GM12878 (cell line): ENCODE results near the gene ACADVL.

Experiments
- ATF2 ChIP-seq: IDR thresholded peaks from 2 replicates; pipeline ENCODE4 v1.6.1; 2012; ENCODE audit warnings: low read length, inconsistent platforms
- CREM ChIP-seq: IDR thresholded peaks from 2 replicates; pipeline ENCODE4 v1.6.1; 2014; ENCODE audit warnings: antibody characterized with exemption, low read depth
- CTCF ChIP-seq, 3 experiments: IDR thresholded peaks in 2 of 3; conservative IDR thresholded peaks in 1 of 3; 2 replicates each; pipeline ENCODE4 v1.5.1; 2011; ENCODE audit warnings: low read depth in 3 of 3, low read length in 3 of 3, mild to moderate bottlenecking in 3 of 3, control low read depth in 2 of 3, moderate library complexity in 2 of 3, inconsistent platforms in 1 of 3, mixed read lengths in 1 of 3; ENCODE audit not compliant: control insufficient read depth in 2 of 3, insufficient read depth in 1 of 3; ENCODE audit errors: extremely low read depth in 1 of 3
- EP300 ChIP-seq, 2 experiments: fragments of 150-350 bp in 1 of 2; IDR thresholded peaks; 2 replicates each; pipeline ENCODE4 v1.6.1; 2011 to 2012; ENCODE audit warnings: low read depth in 2 of 2, low read length in 2 of 2, borderline replicate concordance in 1 of 2, improper control_type of control experiment in 1 of 2, inconsistent platforms in 1 of 2; ENCODE audit not compliant: control insufficient read depth in 1 of 2
- EZH2 ChIP-seq: IDR thresholded peaks from 2 replicates; pipeline ENCODE4 v1.6.1; 2012; ENCODE audit warnings: low read depth, mild to moderate bottlenecking, control low read depth, inconsistent platforms, low read length, borderline replicate concordance; ENCODE audit not compliant: control insufficient read depth
- HDAC2 ChIP-seq: fragments of 200-600 bp; sonication (generic); IDR thresholded peaks from 2 replicates; pipeline ENCODE4 v1.6.1; 2017
- RFX5 ChIP-seq: IDR thresholded peaks from 2 replicates; pipeline ENCODE4 v1.6.1; 2011; ENCODE audit warnings: low read depth, low read length, improper control_type of control experiment
- SP1 ChIP-seq: IDR thresholded peaks from one replicate; pipeline ENCODE4 v1.6.1; 2011; ENCODE audit warnings: low read depth, low read length
- ZBTB11 ChIP-seq: fragments of 450-650 bp; formaldehyde crosslinking; IDR thresholded peaks from 2 replicates; pipeline ENCODE4 v1.5.0; 2022; ENCODE audit warnings: mild to moderate bottlenecking, missing genetic modification characterization
- ZZZ3 ChIP-seq: IDR thresholded peaks from 2 replicates; pipeline ENCODE4 v1.6.1; 2011; ENCODE audit warnings: low read depth; ENCODE audit not compliant: control insufficient read depth, insufficient read length

- TF ChIP-seq RFX5 = no peak
- TF ChIP-seq CREM = no peak
- no peak for TF ChIP-seq HDAC2
- TF ChIP-seq EZH2 = no peak
- no peak for TF ChIP-seq CTCF (IDR thresholded peaks at IDR 0.05 in 2 of 3, conservative IDR thresholded peaks at IDR 0.05 in 1 of 3; ENCODE audit: control insufficient read depth in 2 of 3, extremely low read depth in 1 of 3, insufficient read depth in 1 of 3, low read depth in 3 of 3, low read length in 3 of 3)
- TF ChIP-seq ZZZ3 = no peak
- TF ChIP-seq ZBTB11 = no peak
- no peak for TF ChIP-seq SP1
- TF ChIP-seq EP300 (IDR thresholded peaks at IDR 0.05; ENCODE audit: borderline replicate concordance in 1 of 2, control insufficient read depth in 1 of 2, low read depth in 2 of 2, low read length in 2 of 2) = no peak
- TF ChIP-seq ATF2 = no peak
Observed at GRCh38 chr17:7218166-7218565, 1.6 kb upstream of the ACADVL start.
